Ishikawa (cell line): ENCODE data around the gene RAP2B.

Experiments used
- CEBPB ChIP-seq: IDR thresholded peaks from 2 replicates; pipeline ENCODE4 v1.6.1; 2012
- CREB1 ChIP-seq: IDR thresholded peaks from 2 replicates; pipeline ENCODE4 v1.6.1; 2012; ENCODE audit warnings: low read depth
- EGR1 ChIP-seq: IDR thresholded peaks from 2 replicates; pipeline ENCODE4 v1.6.1; 2012
- EP300 ChIP-seq: IDR thresholded peaks from 2 replicates; pipeline ENCODE4 v1.6.1; 2012; ENCODE audit warnings: borderline replicate concordance
- FOXM1 ChIP-seq: IDR thresholded peaks from 2 replicates; pipeline ENCODE4 v1.6.1; 2012; ENCODE audit warnings: low read depth, borderline replicate concordance
- MAX ChIP-seq: IDR thresholded peaks from 2 replicates; pipeline ENCODE4 v1.6.1; 2012
- NFIC ChIP-seq: IDR thresholded peaks from 2 replicates; pipeline ENCODE4 v1.6.1; 2012
- RAD21 ChIP-seq: IDR thresholded peaks from 2 replicates; pipeline ENCODE4 v1.6.1; 2012; ENCODE audit warnings: low read depth
- REST ChIP-seq: IDR thresholded peaks from 2 replicates; pipeline ENCODE4 v1.6.1; 2012; ENCODE audit warnings: low read depth, mild to moderate bottlenecking
- TAF1 ChIP-seq: IDR thresholded peaks from 2 replicates; pipeline ENCODE4 v1.6.1; 2012; ENCODE audit warnings: low read depth, mild to moderate bottlenecking
- TCF12 ChIP-seq: IDR thresholded peaks from 2 replicates; pipeline ENCODE4 v1.6.1; 2012; ENCODE audit warnings: low read depth
- TEAD4 ChIP-seq: IDR thresholded peaks from 2 replicates; pipeline ENCODE4 v1.6.1; 2012
- USF1 ChIP-seq: IDR thresholded peaks from 2 replicates; pipeline ENCODE4 v1.6.1; 2012
- YY1 ChIP-seq: IDR thresholded peaks from 2 replicates; pipeline ENCODE4 v1.6.1; 2012; ENCODE audit warnings: low read depth
- ZBTB7A ChIP-seq: IDR thresholded peaks from 2 replicates; pipeline ENCODE4 v1.6.1; 2012; ENCODE audit warnings: low read depth

The RAP2B gene

GRCh38 chr3:153138276-153139210, 23.5 kb upstream of the RAP2B start:
- TF ChIP-seq RAD21 (no peak), EGR1 (no peak), YY1 (no peak), NFIC (no peak), TEAD4 (0 out of 2 replicates have a peak, but pooled peaks have one; percentile 16)

- TF ChIP-seq MAX: no peak
These were observed 19.1 kb upstream of the RAP2B start for GRCh38 chr3:153142961-153143360.

- no peak for TF ChIP-seq TCF12
- TF ChIP-seq NFIC: no peak
- no peak for TF ChIP-seq RAD21
- TF ChIP-seq YY1: no peak
- TF ChIP-seq ZBTB7A: no peak
- no peak for TF ChIP-seq MAX
- no peak for TF ChIP-seq FOXM1
- TF ChIP-seq EP300: no peak
- TF ChIP-seq USF1: no peak
- no peak for TF ChIP-seq REST
- TF ChIP-seq CEBPB: no peak
- no peak for TF ChIP-seq TEAD4
- no peak for TF ChIP-seq EGR1
- TF ChIP-seq TAF1: no peak
- TF ChIP-seq CREB1: no peak
These were observed 18.0 kb upstream of the RAP2B start for GRCh38 chr3:153144071-153144470.

- TF ChIP-seq USF1 (no peak), NFIC (no peak), ZBTB7A (no peak)
These were observed 17.2 kb upstream of the RAP2B start for GRCh38 chr3:153144779-153145178.

- TF ChIP-seq TAF1: no peak
- TF ChIP-seq YY1: no peak
- TF ChIP-seq EP300: no peak
- no peak for TF ChIP-seq USF1
These were observed 16.6 kb upstream of the RAP2B start for GRCh38 chr3:153145454-153145853.

GRCh38 chr3:153146191-153147053, 15.6 kb upstream of the RAP2B start:
- TF ChIP-seq REST: no peak
- TF ChIP-seq FOXM1: no peak
- no peak for TF ChIP-seq USF1
